HL-60 (cell line): ENCODE data around the gene ZNF507.

Experiments
- GABPA ChIP-seq: IDR thresholded peaks from 2 replicates; pipeline ENCODE4 v1.6.1; 2012; ENCODE audit warnings: low read depth
- TF ChIP-seq, protein P1 (sequence below): IDR thresholded peaks from 2 replicates; pipeline ENCODE4 v1.6.1; 2012; ENCODE audit warnings: low read depth; ENCODE audit not compliant: insufficient replicate concordance
- TF ChIP-seq, protein P2 (sequence below): IDR thresholded peaks from one replicate; pipeline ENCODE4 v1.5.1; 2011; ENCODE audit warnings: low read length, control low read depth, inconsistent platforms; ENCODE audit not compliant: insufficient read depth

DNA sequence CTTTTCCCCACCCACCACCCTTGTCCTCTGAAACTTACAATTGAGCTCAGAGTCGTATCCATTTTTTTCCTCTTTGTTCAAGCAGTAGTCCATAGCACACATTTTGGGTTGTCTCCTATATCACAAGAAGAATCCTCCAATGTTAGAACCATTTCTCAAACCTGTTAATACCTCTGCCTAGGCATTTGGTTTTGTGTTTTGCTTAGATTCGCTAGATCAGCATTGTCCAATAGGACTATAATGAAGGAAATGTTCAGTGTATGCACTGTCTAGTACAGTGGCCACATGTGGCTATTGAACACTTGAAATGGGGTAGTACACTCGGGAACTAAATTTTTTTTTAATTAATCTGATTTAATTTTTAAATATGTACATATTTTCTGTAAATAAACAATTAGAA lies 72.7 kb downstream of the ZNF507 start:
- TF ChIP-seq, protein P1, sequence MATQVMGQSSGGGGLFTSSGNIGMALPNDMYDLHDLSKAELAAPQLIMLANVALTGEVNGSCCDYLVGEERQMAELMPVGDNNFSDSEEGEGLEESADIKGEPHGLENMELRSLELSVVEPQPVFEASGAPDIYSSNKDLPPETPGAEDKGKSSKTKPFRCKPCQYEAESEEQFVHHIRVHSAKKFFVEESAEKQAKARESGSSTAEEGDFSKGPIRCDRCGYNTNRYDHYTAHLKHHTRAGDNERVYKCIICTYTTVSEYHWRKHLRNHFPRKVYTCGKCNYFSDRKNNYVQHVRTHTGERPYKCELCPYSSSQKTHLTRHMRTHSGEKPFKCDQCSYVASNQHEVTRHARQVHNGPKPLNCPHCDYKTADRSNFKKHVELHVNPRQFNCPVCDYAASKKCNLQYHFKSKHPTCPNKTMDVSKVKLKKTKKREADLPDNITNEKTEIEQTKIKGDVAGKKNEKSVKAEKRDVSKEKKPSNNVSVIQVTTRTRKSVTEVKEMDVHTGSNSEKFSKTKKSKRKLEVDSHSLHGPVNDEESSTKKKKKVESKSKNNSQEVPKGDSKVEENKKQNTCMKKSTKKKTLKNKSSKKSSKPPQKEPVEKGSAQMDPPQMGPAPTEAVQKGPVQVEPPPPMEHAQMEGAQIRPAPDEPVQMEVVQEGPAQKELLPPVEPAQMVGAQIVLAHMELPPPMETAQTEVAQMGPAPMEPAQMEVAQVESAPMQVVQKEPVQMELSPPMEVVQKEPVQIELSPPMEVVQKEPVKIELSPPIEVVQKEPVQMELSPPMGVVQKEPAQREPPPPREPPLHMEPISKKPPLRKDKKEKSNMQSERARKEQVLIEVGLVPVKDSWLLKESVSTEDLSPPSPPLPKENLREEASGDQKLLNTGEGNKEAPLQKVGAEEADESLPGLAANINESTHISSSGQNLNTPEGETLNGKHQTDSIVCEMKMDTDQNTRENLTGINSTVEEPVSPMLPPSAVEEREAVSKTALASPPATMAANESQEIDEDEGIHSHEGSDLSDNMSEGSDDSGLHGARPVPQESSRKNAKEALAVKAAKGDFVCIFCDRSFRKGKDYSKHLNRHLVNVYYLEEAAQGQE = no peak
- TF ChIP-seq, protein P2, sequence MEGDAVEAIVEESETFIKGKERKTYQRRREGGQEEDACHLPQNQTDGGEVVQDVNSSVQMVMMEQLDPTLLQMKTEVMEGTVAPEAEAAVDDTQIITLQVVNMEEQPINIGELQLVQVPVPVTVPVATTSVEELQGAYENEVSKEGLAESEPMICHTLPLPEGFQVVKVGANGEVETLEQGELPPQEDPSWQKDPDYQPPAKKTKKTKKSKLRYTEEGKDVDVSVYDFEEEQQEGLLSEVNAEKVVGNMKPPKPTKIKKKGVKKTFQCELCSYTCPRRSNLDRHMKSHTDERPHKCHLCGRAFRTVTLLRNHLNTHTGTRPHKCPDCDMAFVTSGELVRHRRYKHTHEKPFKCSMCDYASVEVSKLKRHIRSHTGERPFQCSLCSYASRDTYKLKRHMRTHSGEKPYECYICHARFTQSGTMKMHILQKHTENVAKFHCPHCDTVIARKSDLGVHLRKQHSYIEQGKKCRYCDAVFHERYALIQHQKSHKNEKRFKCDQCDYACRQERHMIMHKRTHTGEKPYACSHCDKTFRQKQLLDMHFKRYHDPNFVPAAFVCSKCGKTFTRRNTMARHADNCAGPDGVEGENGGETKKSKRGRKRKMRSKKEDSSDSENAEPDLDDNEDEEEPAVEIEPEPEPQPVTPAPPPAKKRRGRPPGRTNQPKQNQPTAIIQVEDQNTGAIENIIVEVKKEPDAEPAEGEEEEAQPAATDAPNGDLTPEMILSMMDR = no peak
- no peak for TF ChIP-seq GABPA
